LHCN-M2 (cell line): Measurements from ENCODE around the gene THSD7A. TPM values are rescaled to one million over a fixed set of nuclear protein-coding genes. Genes with fewer than 3 reads are reported as not detected.

Experiments
- DNase-seq: peaks from one replicate; pipeline ENCODE4 v3.0.0-alpha.2; 2012; ENCODE audit warnings: low read depth
- total RNA-seq: library from RNA; depleted of rRNA; stranded (reverse); fragments of >200 nt; gene quantifications from 2 replicates; pipeline ENCODE4 v1.2.3, GENCODE V29; 2014

THSD7A gene
- total RNA-seq, 1 experiment from 2014 or later, result under 0.01 TPM

GRCh38 chr7:11336432-11336831, 495.6 kb downstream of the THSD7A start:
- no peak for DNase-seq

- no peak for DNase-seq
Observed at GRCh38 chr7:11335947-11336346, 496.1 kb downstream of the THSD7A start.

- DNase-seq, result no peak
Observed at GRCh38 chr7:11332865-11333228, 499.2 kb downstream of the THSD7A start.

- DNase-seq, result no peak
Observed at GRCh38 chr7:11332186-11332864, 499.7 kb downstream of the THSD7A start.

- DNase-seq, result no peak
Observed at GRCh38 chr7:11331128-11332102, 500.6 kb downstream of the THSD7A start.

GRCh38 chr7:11330717-11331116, 501.3 kb downstream of the THSD7A start:
- no peak for DNase-seq

- DNase-seq, result no peak
Observed at GRCh38 chr7:11330208-11330607, 501.8 kb downstream of the THSD7A start.

GRCh38 chr7:11329626-11330025, 502.4 kb downstream of the THSD7A start:
- DNase-seq, result no peak

GRCh38 chr7:11328309-11328708, 503.7 kb downstream of the THSD7A start:
- DNase-seq, result no peak

GRCh38 chr7:11327633-11328032, 504.4 kb downstream of the THSD7A start:
- DNase-seq, result no peak
